IPS-15b (cell line): ENCODE measurements around the gene ADAMTS8.

Experiments
- H3K27me3 ChIP-seq: one replicate; pipeline ENCODE4 v1.6.1; 2013; ENCODE audit warnings: low read length; ENCODE audit not compliant: control insufficient read depth, insufficient read depth
- H3K36me3 ChIP-seq: one replicate; pipeline ENCODE4 v1.6.1; 2013; ENCODE audit warnings: low read length; ENCODE audit not compliant: control insufficient read depth, insufficient read depth
- H3K4me1 ChIP-seq: one replicate; pipeline ENCODE4 v1.6.1; 2013; ENCODE audit warnings: mild to moderate bottlenecking, low read length; ENCODE audit not compliant: control insufficient read depth, insufficient read depth
- H3K4me3 ChIP-seq: one replicate; pipeline ENCODE4 v1.5.1; 2013; ENCODE audit warnings: low read depth, low read length
- H3K9ac ChIP-seq: one replicate; pipeline ENCODE4 v1.6.1; 2013; ENCODE audit warnings: low read depth, mild to moderate bottlenecking, low read length
- H3K9me3 ChIP-seq: one replicate; pipeline ENCODE4 v1.6.1; 2013; ENCODE audit warnings: mild to moderate bottlenecking, low read length; ENCODE audit not compliant: control insufficient read depth, insufficient read depth

ADAMTS8 gene

GRCh38 chr11:130471731-130472433 lies 43.5 kb upstream of the ADAMTS8 start:
- H3K36me3 ChIP-seq = no peaks in the 10 kb centered on the region
- H3K4me3 ChIP-seq = no peak overlapping the region
- no peaks in the 10 kb centered on the region for H3K27me3 ChIP-seq
- no peaks in the 10 kb centered on the region for H3K9me3 ChIP-seq
- no peaks in the 10 kb centered on the region for H3K4me1 ChIP-seq
- H3K9ac ChIP-seq = no peak overlapping the region

GRCh38 chr11:130470832-130471706 lies 42.7 kb upstream of the ADAMTS8 start:
- H3K9ac ChIP-seq = no peak overlapping the region
- H3K4me3 ChIP-seq = no peak overlapping the region
- H3K4me1 ChIP-seq = no peaks in the 10 kb centered on the region
- no peaks in the 10 kb centered on the region for H3K9me3 ChIP-seq
- H3K36me3 ChIP-seq = no peaks in the 10 kb centered on the region
- H3K27me3 ChIP-seq = no peaks in the 10 kb centered on the region

- Histone ChIP-seq H3K9me3 (no peaks in the 10 kb centered on the region), H3K4me3 (no peak overlapping the region), H3K27me3 (no peaks in the 10 kb centered on the region), H3K36me3 (no peaks in the 10 kb centered on the region), H3K4me1 (no peaks in the 10 kb centered on the region), H3K9ac (no peak overlapping the region)
Observed at GRCh38 chr11:130469181-130469580, 40.8 kb upstream of the ADAMTS8 start.

GRCh38 chr11:130467116-130467900 lies 38.9 kb upstream of the ADAMTS8 start:
- H3K9me3 ChIP-seq = no peaks in the 10 kb centered on the region
- H3K9ac ChIP-seq = no peak overlapping the region
- no peaks in the 10 kb centered on the region for H3K27me3 ChIP-seq
- no peaks in the 10 kb centered on the region for H3K36me3 ChIP-seq
- H3K4me3 ChIP-seq = no peak overlapping the region
- H3K4me1 ChIP-seq = no peaks in the 10 kb centered on the region

- Histone ChIP-seq H3K27me3 (no peaks in the 10 kb centered on the region), H3K4me3 (no peak overlapping the region), H3K9ac (no peak overlapping the region), H3K4me1 (no peaks in the 10 kb centered on the region), H3K36me3 (no peaks in the 10 kb centered on the region), H3K9me3 (no peaks in the 10 kb centered on the region)
Observed at GRCh38 chr11:130465263-130465662, 36.9 kb upstream of the ADAMTS8 start.

GRCh38 chr11:130464291-130464812 lies 35.9 kb upstream of the ADAMTS8 start:
- no peaks in the 10 kb centered on the region for H3K36me3 ChIP-seq
- no peaks in the 10 kb centered on the region for H3K9me3 ChIP-seq
- H3K9ac ChIP-seq = no peak overlapping the region
- H3K4me1 ChIP-seq = no peaks in the 10 kb centered on the region
- no peaks in the 10 kb centered on the region for H3K27me3 ChIP-seq
- no peak overlapping the region for H3K4me3 ChIP-seq

GRCh38 chr11:130462931-130463330 lies 34.5 kb upstream of the ADAMTS8 start:
- no peaks in the 10 kb centered on the region for H3K4me1 ChIP-seq
- H3K9me3 ChIP-seq = no peaks in the 10 kb centered on the region
- H3K4me3 ChIP-seq = no peak overlapping the region
- H3K36me3 ChIP-seq = no peaks in the 10 kb centered on the region
- H3K9ac ChIP-seq = no peak overlapping the region
- H3K27me3 ChIP-seq = no peaks in the 10 kb centered on the region

- Histone ChIP-seq H3K27me3 (peaks cover 2% of the 10 kb centered on the region), H3K9ac (no peak overlapping the region), H3K36me3 (no peaks in the 10 kb centered on the region)
Observed at GRCh38 chr11:130462101-130462885, 33.9 kb upstream of the ADAMTS8 start.

GRCh38 chr11:130459521-130459920 lies 31.1 kb upstream of the ADAMTS8 start:
- Histone ChIP-seq H3K27me3 (peaks cover 25% of the 10 kb centered on the region), H3K36me3 (no peaks in the 10 kb centered on the region), H3K9ac (no peak overlapping the region), H3K4me1 (no peaks in the 10 kb centered on the region), H3K9me3 (no peaks in the 10 kb centered on the region), H3K4me3 (no peak overlapping the region)

More at GRCh38 chr11:130462101-130462885, 33.9 kb upstream of the ADAMTS8 start:
- Histone ChIP-seq H3K9me3 (no peaks in the 10 kb centered on the region), H3K4me1 (no peaks in the 10 kb centered on the region), H3K4me3 (no peak overlapping the region)

- H3K4me3 ChIP-seq = no peak overlapping the region
- H3K4me1 ChIP-seq = no peaks in the 10 kb centered on the region
- no peak overlapping the region for H3K9ac ChIP-seq
- no peaks in the 10 kb centered on the region for H3K9me3 ChIP-seq
- no peaks in the 10 kb centered on the region for H3K36me3 ChIP-seq
- peaks cover 36% of the 10 kb centered on the region for H3K27me3 ChIP-seq
Observed at GRCh38 chr11:130458410-130458729, 30.0 kb upstream of the ADAMTS8 start.
